GM12878 (cell line): ENCODE data around the gene UBR7. TPM values are rescaled to one million over a fixed set of nuclear protein-coding genes. Genes with fewer than 3 reads are reported as not detected.

Experiments
- ATAC-seq: fragments of 200-7000 bp; cut with Tn5 transposase; 3 replicates; pipeline ENCODE4 v1.9.1; 2020; ENCODE audit warnings: mild to moderate bottlenecking, moderate library complexity
- BruUV-seq: library from RNA; stranded (reverse); fragments of 400-500 nt; replicated peaks from 2 replicates; lab custom pipeline; 2021; lab: Mats Ljungman, UMichigan
- CTCF ChIA-PET: fragments of 300-600 bp; sonication (Branson Sonifier 250); formaldehyde crosslinking; extraction: SDS; loops from one replicate; lab custom pipeline; 2021; ENCODE audit warnings: inconsistent platforms; lab: Yijun Ruan, JAX
- POLR2A ChIA-PET: fragments of 350-600 bp; formaldehyde crosslinking; extraction: SDS; loops from one replicate; lab custom pipeline; 2021; ENCODE audit warnings: inconsistent platforms; lab: Charles Lee
- RAD21 ChIA-PET: fragments of 300-600 bp; sonication (Branson Sonifier 250); formaldehyde crosslinking; loops from one replicate; lab custom pipeline; 2023; ENCODE audit warnings: antibody characterized with exemption; ENCODE audit not compliant: unreplicated experiment; lab: Charles Lee
- SMC1A ChIA-PET: fragments of 300-600 bp; sonication (Branson Sonifier 250); formaldehyde crosslinking; loops from one replicate; lab custom pipeline; 2023; ENCODE audit not compliant: unreplicated experiment, uncharacterized antibody; lab: Charles Lee
- DNase-seq: peaks from one replicate; pipeline ENCODE4 v3.0.0-alpha.2; 2011; ENCODE audit warnings: low read depth, low spot score
- FAIRE-seq: peaks from 3 replicates; lab custom pipeline; 2011; peaks lifted over from hg19 to GRCh38; lab: Jason Lieb, UNC
- H2AFZ ChIP-seq: 2 replicates; pipeline ENCODE4 v1.6.0; 2011; ENCODE audit warnings: low read depth, low read length, control low read depth; ENCODE audit not compliant: control insufficient read depth
- H3K27ac ChIP-seq: 2 replicates; pipeline ENCODE4 v1.5.1; 2011; ENCODE audit warnings: control low read depth; ENCODE audit not compliant: control insufficient read depth, insufficient read depth
- H3K27me3 ChIP-seq, 2 experiments: replicated peaks in 1 of 2; 2 replicates each; pipeline versions ENCODE4 v1.6.0 to v1.6.1; 2011; ENCODE audit warnings: low read length in 1 of 2; ENCODE audit not compliant: control insufficient read depth in 2 of 2, insufficient read depth in 2 of 2
- H3K36me3 ChIP-seq, 2 experiments: 2 replicates each; pipeline ENCODE4 v1.5.1; 2011; ENCODE audit warnings: low read length in 1 of 2; ENCODE audit not compliant: control insufficient read depth in 2 of 2, insufficient read depth in 2 of 2
- H3K4me1 ChIP-seq: 2 replicates; pipeline ENCODE4 v1.6.1; 2011; ENCODE audit warnings: mild to moderate bottlenecking, low read length, moderate library complexity, mixed read lengths; ENCODE audit not compliant: control insufficient read depth, insufficient read depth
- H3K4me2 ChIP-seq: 2 replicates; pipeline ENCODE4 v1.6.0; 2011; ENCODE audit warnings: control low read depth; ENCODE audit not compliant: control insufficient read depth, insufficient read depth
- H3K4me3 ChIP-seq: fragments of 200-600 bp; sonication (generic); 2 replicates; pipeline ENCODE4 v1.5.1; 2016
- H3K79me2 ChIP-seq: 2 replicates; pipeline ENCODE4 v1.6.0; 2011; ENCODE audit warnings: low read length; ENCODE audit not compliant: control insufficient read depth, insufficient read depth
- H3K9ac ChIP-seq: 2 replicates; pipeline ENCODE4 v1.8.0; 2011; ENCODE audit warnings: low read length, control low read depth, mixed read lengths; ENCODE audit not compliant: control insufficient read depth, insufficient read depth
- H3K9me3 ChIP-seq: replicated peaks from 3 replicates; pipeline ENCODE4 v1.5.1; 2011; ENCODE audit warnings: mild to moderate bottlenecking, low read length; ENCODE audit not compliant: control insufficient read depth, insufficient read depth
- H4K20me1 ChIP-seq: 2 replicates; pipeline ENCODE4 v1.6.0; 2011; ENCODE audit not compliant: control insufficient read depth, insufficient read depth
- EP300 ChIP-seq, 2 experiments: fragments of 150-350 bp in 1 of 2; IDR thresholded peaks; 2 replicates each; pipeline ENCODE4 v1.6.1; 2011 to 2012; ENCODE audit warnings: low read depth in 2 of 2, low read length in 2 of 2, borderline replicate concordance in 1 of 2, improper control_type of control experiment in 1 of 2, inconsistent platforms in 1 of 2; ENCODE audit not compliant: control insufficient read depth in 1 of 2
- ESRRA ChIP-seq: IDR thresholded peaks from 2 replicates; pipeline ENCODE4 v1.6.1; 2012; ENCODE audit warnings: mild to moderate bottlenecking, low read length, improper control_type of control experiment
- GATAD2B ChIP-seq: fragments of 450-650 bp; conservative IDR thresholded peaks from 2 replicates; pipeline ENCODE4 v1.6.1; 2017; ENCODE audit warnings: low read depth, mild to moderate bottlenecking, moderate library complexity
- IRF4 ChIP-seq: IDR thresholded peaks from 2 replicates; pipeline ENCODE4 v1.6.1; 2011; ENCODE audit warnings: low read depth, low read length
- POLR2AphosphoS5 ChIP-seq: IDR thresholded peaks from 2 replicates; pipeline ENCODE4 v1.6.1; 2011; ENCODE audit warnings: mild to moderate bottlenecking, low read length, inconsistent platforms
- POU2F2 ChIP-seq: IDR thresholded peaks from 3 replicates; pipeline ENCODE4 v1.6.1; 2011; ENCODE audit warnings: low read depth, mild to moderate bottlenecking, low read length, borderline replicate concordance
- RAD21 ChIP-seq: IDR thresholded peaks from 2 replicates; pipeline ENCODE4 v1.6.1; 2011; ENCODE audit warnings: mild to moderate bottlenecking, low read depth, low read length, moderate library complexity; ENCODE audit not compliant: insufficient read depth
- SUPT20H ChIP-seq: IDR thresholded peaks from 2 replicates; pipeline ENCODE4 v1.6.1; 2011; ENCODE audit warnings: low read depth, mild to moderate bottlenecking, low read length, moderate library complexity, borderline replicate concordance; ENCODE audit not compliant: control insufficient read depth
- TARDBP ChIP-seq: IDR thresholded peaks from 2 replicates; pipeline ENCODE4 v1.6.1; 2016; ENCODE audit warnings: borderline replicate concordance
- WGBS: methylation state at CpG from one replicate; pipeline ENCODE4 v1.1.6; 2016; ENCODE audit warnings: low lambda C conversion rate; ENCODE audit not compliant: insufficient replicate concordance, insufficient coverage; ENCODE audit errors: missing lambda C conversion rate; 5-methylcytosine and 5-hydroxymethylcytosine counted together
- in situ Hi-C: fragments of 300-500 bp; cut with MboI; formaldehyde crosslinking; loops from 9 replicates; pipeline ENCODE4 v1.14.3; 2018; ENCODE audit warnings: mixed read lengths
- intact Hi-C: fragments of 100-400 bp; cut with micrococcal nuclease; formaldehyde crosslinking; loops from one replicate; pipeline ENCODE4 v1.14.2; 2022; ENCODE audit not compliant: unreplicated experiment
- polyA plus RNA-seq, 11 experiments: library from polyadenylated mRNA; depleted of rRNA in 4 of 11; unstranded in 6 of 11; stranded (reverse) in 5 of 11; fragments of >200 nt; fragmentation: Nextera tagmentation in 4 of 11; fragmentation: Illumina TruSeq in 1 of 11; extraction: Ambion mirVana in 4 of 11; extraction: Trizol in 1 of 11; gene quantifications; 1 replicate in 1 of 11; 2 replicates in 10 of 11; pipeline versions ENCODE4 v1.2.1 to v1.2.3, GENCODE V29; 2011 to 2016; ENCODE audit warnings: inconsistent platforms in 2 of 11, missing spikeins in 2 of 11, low read depth in 1 of 11
- total RNA-seq, 4 experiments: library from RNA; depleted of rRNA in 3 of 4; stranded (reverse); fragments of >200 nt in 3 of 4; fragmentation: Illumina TruSeq in 1 of 4; extraction: Trizol in 1 of 4; gene quantifications; 2 replicates each; pipeline versions ENCODE4 v1.2.1 to v1.2.3, GENCODE V29; 2013 to 2021
- TF ChIP-seq, protein P1 (sequence below): IDR thresholded peaks from 2 replicates; pipeline ENCODE4 v1.6.1; 2012; ENCODE audit warnings: low read length, inconsistent platforms
- TF ChIP-seq, protein P2 (sequence below): fragments of 450-650 bp; formaldehyde crosslinking; IDR thresholded peaks from 2 replicates; pipeline ENCODE4 v1.4.0; 2020; ENCODE audit warnings: mild to moderate bottlenecking, moderate library complexity
- TF ChIP-seq, protein P3 (sequence below): IDR thresholded peaks from 2 replicates; pipeline ENCODE4 v1.6.1; 2011; ENCODE audit warnings: low read depth, mild to moderate bottlenecking, low read length, moderate library complexity, borderline replicate concordance; ENCODE audit errors: extremely low read depth
- TF ChIP-seq, protein P4 (sequence below): fragments of 450-650 bp; IDR thresholded peaks from 2 replicates; pipeline ENCODE4 v1.6.1; 2017; ENCODE audit warnings: low read depth, mild to moderate bottlenecking, moderate library complexity

The UBR7 gene
- total and polyA plus RNA-seq, 10 of the 15 experiments (the other 5 are each of a cell fraction or from before 2014, with no cell fraction given) = 14.3 to 85.6 (median 49.9) TPM

DNA sequence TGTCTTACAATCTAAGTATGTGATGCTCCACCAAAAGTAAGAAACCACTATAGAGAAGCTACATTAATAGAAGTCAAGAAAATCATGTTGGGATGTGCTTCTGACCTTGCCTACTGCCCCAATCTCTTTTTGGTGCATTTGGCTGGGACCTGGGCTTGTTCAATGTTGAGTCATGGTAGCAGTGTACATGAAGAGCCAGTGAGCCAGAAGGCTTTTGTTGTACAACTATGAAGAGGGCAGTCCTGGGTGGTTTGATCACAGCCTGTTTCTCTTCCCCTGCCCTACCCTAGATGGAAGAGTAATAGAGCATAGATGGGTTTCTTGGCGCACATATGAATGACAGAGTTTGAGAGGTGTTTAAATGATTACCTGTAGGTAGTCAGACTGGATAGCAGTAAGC lies 56.4 kb downstream of the UBR7 start:
- H3K4me3 ChIP-seq = no peak overlapping the region
- no peak overlapping the region for H2AFZ ChIP-seq
- H3K79me2 ChIP-seq = no peaks in the 10 kb centered on the region; the same call in 1 of the 2 replicates
- in situ Hi-C loops = no loop called here
- H3K4me2 ChIP-seq = no peak overlapping the region
- ChIA-PET SMC1A (interaction anchor here (1.0 kb wide), 1 partner anchor 283 kb away, joined by 3 read pairs; no protein-coding TSS in a partner anchor), RAD21 (no interaction called here), POLR2A (no interaction called here), CTCF (interaction anchor here (1.7 kb wide), 1 partner anchor 14 kb away, joined by 5 read pairs; no protein-coding TSS in a partner anchor)
- H4K20me1 ChIP-seq = no peaks in the 10 kb centered on the region
- TF ChIP-seq GATAD2B = no peak
- TF ChIP-seq IRF4 = no peak
- TF ChIP-seq, protein P1, sequence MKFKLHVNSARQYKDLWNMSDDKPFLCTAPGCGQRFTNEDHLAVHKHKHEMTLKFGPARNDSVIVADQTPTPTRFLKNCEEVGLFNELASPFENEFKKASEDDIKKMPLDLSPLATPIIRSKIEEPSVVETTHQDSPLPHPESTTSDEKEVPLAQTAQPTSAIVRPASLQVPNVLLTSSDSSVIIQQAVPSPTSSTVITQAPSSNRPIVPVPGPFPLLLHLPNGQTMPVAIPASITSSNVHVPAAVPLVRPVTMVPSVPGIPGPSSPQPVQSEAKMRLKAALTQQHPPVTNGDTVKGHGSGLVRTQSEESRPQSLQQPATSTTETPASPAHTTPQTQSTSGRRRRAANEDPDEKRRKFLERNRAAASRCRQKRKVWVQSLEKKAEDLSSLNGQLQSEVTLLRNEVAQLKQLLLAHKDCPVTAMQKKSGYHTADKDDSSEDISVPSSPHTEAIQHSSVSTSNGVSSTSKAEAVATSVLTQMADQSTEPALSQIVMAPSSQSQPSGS = no peak
- TF ChIP-seq, protein P2, sequence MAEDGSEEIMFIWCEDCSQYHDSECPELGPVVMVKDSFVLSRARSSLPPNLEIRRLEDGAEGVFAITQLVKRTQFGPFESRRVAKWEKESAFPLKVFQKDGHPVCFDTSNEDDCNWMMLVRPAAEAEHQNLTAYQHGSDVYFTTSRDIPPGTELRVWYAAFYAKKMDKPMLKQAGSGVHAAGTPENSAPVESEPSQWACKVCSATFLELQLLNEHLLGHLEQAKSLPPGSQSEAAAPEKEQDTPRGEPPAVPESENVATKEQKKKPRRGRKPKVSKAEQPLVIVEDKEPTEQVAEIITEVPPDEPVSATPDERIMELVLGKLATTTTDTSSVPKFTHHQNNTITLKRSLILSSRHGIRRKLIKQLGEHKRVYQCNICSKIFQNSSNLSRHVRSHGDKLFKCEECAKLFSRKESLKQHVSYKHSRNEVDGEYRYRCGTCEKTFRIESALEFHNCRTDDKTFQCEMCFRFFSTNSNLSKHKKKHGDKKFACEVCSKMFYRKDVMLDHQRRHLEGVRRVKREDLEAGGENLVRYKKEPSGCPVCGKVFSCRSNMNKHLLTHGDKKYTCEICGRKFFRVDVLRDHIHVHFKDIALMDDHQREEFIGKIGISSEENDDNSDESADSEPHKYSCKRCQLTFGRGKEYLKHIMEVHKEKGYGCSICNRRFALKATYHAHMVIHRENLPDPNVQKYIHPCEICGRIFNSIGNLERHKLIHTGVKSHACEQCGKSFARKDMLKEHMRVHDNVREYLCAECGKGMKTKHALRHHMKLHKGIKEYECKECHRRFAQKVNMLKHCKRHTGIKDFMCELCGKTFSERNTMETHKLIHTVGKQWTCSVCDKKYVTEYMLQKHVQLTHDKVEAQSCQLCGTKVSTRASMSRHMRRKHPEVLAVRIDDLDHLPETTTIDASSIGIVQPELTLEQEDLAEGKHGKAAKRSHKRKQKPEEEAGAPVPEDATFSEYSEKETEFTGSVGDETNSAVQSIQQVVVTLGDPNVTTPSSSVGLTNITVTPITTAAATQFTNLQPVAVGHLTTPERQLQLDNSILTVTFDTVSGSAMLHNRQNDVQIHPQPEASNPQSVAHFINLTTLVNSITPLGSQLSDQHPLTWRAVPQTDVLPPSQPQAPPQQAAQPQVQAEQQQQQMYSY (CRISPR knock-in tag) = no peak
- no peak for TF ChIP-seq ESRRA
- TF ChIP-seq EP300 (IDR thresholded peaks at IDR 0.05; ENCODE audit: borderline replicate concordance in 1 of 2, control insufficient read depth in 1 of 2, low read depth in 2 of 2, low read length in 2 of 2) = no peak
- TF ChIP-seq POU2F2 = no peak
- TF ChIP-seq, protein P3, sequence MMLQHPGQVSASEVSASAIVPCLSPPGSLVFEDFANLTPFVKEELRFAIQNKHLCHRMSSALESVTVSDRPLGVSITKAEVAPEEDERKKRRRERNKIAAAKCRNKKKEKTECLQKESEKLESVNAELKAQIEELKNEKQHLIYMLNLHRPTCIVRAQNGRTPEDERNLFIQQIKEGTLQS = no peak
- TF ChIP-seq, protein P4, sequence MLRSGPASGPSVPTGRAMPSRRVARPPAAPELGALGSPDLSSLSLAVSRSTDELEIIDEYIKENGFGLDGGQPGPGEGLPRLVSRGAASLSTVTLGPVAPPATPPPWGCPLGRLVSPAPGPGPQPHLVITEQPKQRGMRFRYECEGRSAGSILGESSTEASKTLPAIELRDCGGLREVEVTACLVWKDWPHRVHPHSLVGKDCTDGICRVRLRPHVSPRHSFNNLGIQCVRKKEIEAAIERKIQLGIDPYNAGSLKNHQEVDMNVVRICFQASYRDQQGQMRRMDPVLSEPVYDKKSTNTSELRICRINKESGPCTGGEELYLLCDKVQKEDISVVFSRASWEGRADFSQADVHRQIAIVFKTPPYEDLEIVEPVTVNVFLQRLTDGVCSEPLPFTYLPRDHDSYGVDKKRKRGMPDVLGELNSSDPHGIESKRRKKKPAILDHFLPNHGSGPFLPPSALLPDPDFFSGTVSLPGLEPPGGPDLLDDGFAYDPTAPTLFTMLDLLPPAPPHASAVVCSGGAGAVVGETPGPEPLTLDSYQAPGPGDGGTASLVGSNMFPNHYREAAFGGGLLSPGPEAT = no peak
- no peak for TF ChIP-seq POLR2AphosphoS5
- no peak for TF ChIP-seq SUPT20H
- TF ChIP-seq TARDBP = no peak
- TF ChIP-seq RAD21 = no peak
- H3K4me1 ChIP-seq = no peaks in the 10 kb centered on the region
- no peaks in the 10 kb centered on the region for H3K27me3 ChIP-seq
- WGBS = 100% methylated on average over 1 of the region's 1 CpG
- DNase-seq (no peak), ATAC-seq (no peak), FAIRE-seq (no peak)
- peaks cover 4 to 14% of the 10 kb centered on the region in 2 experiments for H3K36me3 ChIP-seq
- H3K9ac ChIP-seq = no peak overlapping the region
- no peak overlapping the region for H3K27ac ChIP-seq
- no peaks in the 10 kb centered on the region for H3K9me3 ChIP-seq
- intact Hi-C loops = no loop called here
- no TSS peak for BruUV-seq
